Ishikawa (cell line): ENCODE measurements around the gene PPP1R13B.

Experiments
- CEBPB ChIP-seq: IDR thresholded peaks from 2 replicates; pipeline ENCODE4 v1.6.1; 2012
- EGR1 ChIP-seq: IDR thresholded peaks from 2 replicates; pipeline ENCODE4 v1.6.1; 2012
- EP300 ChIP-seq: IDR thresholded peaks from 2 replicates; pipeline ENCODE4 v1.6.1; 2012; ENCODE audit warnings: borderline replicate concordance
- FOXM1 ChIP-seq: IDR thresholded peaks from 2 replicates; pipeline ENCODE4 v1.6.1; 2012; ENCODE audit warnings: low read depth, borderline replicate concordance
- RAD21 ChIP-seq: IDR thresholded peaks from 2 replicates; pipeline ENCODE4 v1.6.1; 2012; ENCODE audit warnings: low read depth
- TAF1 ChIP-seq: IDR thresholded peaks from 2 replicates; pipeline ENCODE4 v1.6.1; 2012; ENCODE audit warnings: low read depth, mild to moderate bottlenecking
- TCF12 ChIP-seq: IDR thresholded peaks from 2 replicates; pipeline ENCODE4 v1.6.1; 2012; ENCODE audit warnings: low read depth
- TEAD4 ChIP-seq: IDR thresholded peaks from 2 replicates; pipeline ENCODE4 v1.6.1; 2012
- YY1 ChIP-seq: IDR thresholded peaks from 2 replicates; pipeline ENCODE4 v1.6.1; 2012; ENCODE audit warnings: low read depth
- TF ChIP-seq, protein P1 (sequence below): IDR thresholded peaks from 2 replicates; pipeline ENCODE4 v1.6.1; 2012
- TF ChIP-seq, protein P2 (sequence below): IDR thresholded peaks from 2 replicates; pipeline ENCODE4 v1.6.1; 2012; ENCODE audit warnings: low read depth, mild to moderate bottlenecking

DNA sequence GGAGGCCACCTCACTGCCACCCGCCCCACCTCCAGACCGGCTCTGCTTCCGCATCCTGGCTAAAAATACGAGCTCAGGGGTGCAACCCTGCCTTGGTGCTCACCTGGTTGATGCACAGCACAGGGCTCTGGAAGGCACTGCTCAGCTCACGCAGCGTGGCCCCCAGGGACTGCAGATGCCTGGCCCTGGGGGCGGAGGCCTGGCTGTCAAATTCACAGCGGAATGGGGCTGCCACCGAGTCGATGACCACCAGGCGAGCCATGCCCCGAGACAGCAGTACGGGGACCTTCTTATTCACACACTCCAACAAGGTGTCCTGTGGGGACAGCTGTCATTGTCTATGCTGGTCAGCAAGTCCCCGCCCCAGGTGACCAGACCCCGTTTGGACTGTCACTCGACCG lies 148.1 kb downstream of the PPP1R13B start:
- no peak for TF ChIP-seq EP300
- TF ChIP-seq YY1: no peak
- no peak for TF ChIP-seq TCF12
- TF ChIP-seq RAD21: no peak
- TF ChIP-seq, protein P1, sequence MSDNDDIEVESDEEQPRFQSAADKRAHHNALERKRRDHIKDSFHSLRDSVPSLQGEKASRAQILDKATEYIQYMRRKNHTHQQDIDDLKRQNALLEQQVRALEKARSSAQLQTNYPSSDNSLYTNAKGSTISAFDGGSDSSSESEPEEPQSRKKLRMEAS: no peak
- no peak for TF ChIP-seq CEBPB
- no peak for TF ChIP-seq TEAD4
- TF ChIP-seq FOXM1: no peak
- TF ChIP-seq TAF1: no peak
- TF ChIP-seq, protein P2, sequence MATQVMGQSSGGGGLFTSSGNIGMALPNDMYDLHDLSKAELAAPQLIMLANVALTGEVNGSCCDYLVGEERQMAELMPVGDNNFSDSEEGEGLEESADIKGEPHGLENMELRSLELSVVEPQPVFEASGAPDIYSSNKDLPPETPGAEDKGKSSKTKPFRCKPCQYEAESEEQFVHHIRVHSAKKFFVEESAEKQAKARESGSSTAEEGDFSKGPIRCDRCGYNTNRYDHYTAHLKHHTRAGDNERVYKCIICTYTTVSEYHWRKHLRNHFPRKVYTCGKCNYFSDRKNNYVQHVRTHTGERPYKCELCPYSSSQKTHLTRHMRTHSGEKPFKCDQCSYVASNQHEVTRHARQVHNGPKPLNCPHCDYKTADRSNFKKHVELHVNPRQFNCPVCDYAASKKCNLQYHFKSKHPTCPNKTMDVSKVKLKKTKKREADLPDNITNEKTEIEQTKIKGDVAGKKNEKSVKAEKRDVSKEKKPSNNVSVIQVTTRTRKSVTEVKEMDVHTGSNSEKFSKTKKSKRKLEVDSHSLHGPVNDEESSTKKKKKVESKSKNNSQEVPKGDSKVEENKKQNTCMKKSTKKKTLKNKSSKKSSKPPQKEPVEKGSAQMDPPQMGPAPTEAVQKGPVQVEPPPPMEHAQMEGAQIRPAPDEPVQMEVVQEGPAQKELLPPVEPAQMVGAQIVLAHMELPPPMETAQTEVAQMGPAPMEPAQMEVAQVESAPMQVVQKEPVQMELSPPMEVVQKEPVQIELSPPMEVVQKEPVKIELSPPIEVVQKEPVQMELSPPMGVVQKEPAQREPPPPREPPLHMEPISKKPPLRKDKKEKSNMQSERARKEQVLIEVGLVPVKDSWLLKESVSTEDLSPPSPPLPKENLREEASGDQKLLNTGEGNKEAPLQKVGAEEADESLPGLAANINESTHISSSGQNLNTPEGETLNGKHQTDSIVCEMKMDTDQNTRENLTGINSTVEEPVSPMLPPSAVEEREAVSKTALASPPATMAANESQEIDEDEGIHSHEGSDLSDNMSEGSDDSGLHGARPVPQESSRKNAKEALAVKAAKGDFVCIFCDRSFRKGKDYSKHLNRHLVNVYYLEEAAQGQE: no peak
- no peak for TF ChIP-seq EGR1
